SH-SY5Y (cell line): ENCODE results near the gene BCL2A1.

ENCODE experiments used
- GATA2 ChIP-seq: IDR thresholded peaks from 2 replicates; pipeline ENCODE4 v1.6.1; 2011; ENCODE audit warnings: mild to moderate bottlenecking, low read depth, low read length
- GATA3 ChIP-seq: IDR thresholded peaks from 2 replicates; pipeline ENCODE4 v1.6.1; 2011; ENCODE audit warnings: low read depth, mild to moderate bottlenecking, low read length, moderate library complexity

DNA sequence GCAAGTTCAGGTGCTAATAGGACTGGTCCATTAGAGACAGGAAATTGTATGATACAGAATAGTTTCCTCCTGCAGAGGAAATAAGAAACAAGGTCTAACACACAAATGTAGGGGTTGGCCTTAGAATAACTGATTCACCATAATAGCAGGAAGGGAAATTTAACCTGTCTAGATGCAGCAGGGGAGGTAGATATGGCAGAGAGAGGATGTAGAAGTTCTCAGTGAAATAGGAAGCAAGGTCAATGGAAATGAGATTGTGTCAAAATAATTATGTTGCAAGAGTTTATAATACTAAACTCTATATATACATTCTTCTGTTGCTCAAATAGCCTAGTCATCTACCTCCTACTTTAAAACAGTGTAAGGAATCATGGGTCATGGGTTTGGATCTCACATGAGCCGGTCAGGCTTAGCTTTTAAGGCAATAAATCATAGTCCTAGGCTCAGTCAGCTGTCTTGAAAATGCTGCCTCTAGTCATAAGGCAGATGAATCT, 17.0 kb downstream of the BCL2A1 start:
- no peak for TF ChIP-seq GATA2
- TF ChIP-seq GATA3 = no peak
